IPS-20b (cell line): Measurements from ENCODE around the gene PIP5K1B.

Source experiments
- H3K27ac ChIP-seq: one replicate; pipeline ENCODE4 v1.5.1; 2013; ENCODE audit warnings: low read length
- H3K27me3 ChIP-seq: 2 replicates; pipeline ENCODE4 v1.6.1; 2013; ENCODE audit warnings: mild to moderate bottlenecking, low read length, inconsistent platforms; ENCODE audit not compliant: insufficient read depth
- H3K36me3 ChIP-seq: 2 replicates; pipeline ENCODE4 v1.6.1; 2013; ENCODE audit warnings: low read depth, mild to moderate bottlenecking, inconsistent platforms, low read length, moderate library complexity; ENCODE audit not compliant: insufficient read depth
- H3K4me1 ChIP-seq: 2 replicates; pipeline ENCODE4 v1.6.1; 2013; ENCODE audit warnings: mild to moderate bottlenecking, control low read depth, inconsistent platforms, low read length, moderate library complexity; ENCODE audit not compliant: insufficient read depth
- H3K4me3 ChIP-seq: 2 replicates; pipeline ENCODE4 v1.5.1; 2013; ENCODE audit warnings: mild to moderate bottlenecking, low read length, inconsistent platforms
- H3K9ac ChIP-seq: 2 replicates; pipeline ENCODE4 v1.6.1; 2013; ENCODE audit warnings: low read depth, mild to moderate bottlenecking, inconsistent platforms, low read length, moderate library complexity
- H3K9me3 ChIP-seq: 2 replicates; pipeline ENCODE4 v1.6.1; 2013; ENCODE audit warnings: mild to moderate bottlenecking, low read depth, low read length, inconsistent platforms; ENCODE audit not compliant: insufficient read depth

PIP5K1B gene

DNA sequence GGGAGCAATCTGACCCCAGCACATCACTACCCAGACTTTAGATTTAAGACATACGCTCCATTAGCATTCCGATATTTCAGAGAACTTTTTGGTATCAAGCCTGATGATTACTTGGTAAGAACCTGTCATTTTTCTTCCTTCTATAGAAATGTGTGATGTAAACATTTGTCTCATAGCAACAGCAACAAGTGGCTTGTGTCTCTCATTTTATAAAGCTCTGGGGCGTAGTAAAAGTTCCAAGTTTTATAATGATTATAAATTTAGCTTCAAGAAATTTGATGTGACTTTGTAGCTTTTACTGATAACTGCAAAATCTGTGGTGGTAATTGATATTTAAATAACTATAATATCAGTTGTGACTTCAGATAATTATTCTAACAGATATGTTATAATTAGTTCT lies 171.6 kb downstream of the PIP5K1B start:
- Histone ChIP-seq H3K4me3 (no peak overlapping the region), H3K27ac (no peak overlapping the region), H3K4me1 (peaks cover 31% of the 10 kb centered on the region; the same call in 1 of the 2 replicates), H3K9ac (no peak overlapping the region), H3K27me3 (no peaks in the 10 kb centered on the region), H3K9me3 (no peaks in the 10 kb centered on the region), H3K36me3 (no peaks in the 10 kb centered on the region)

DNA sequence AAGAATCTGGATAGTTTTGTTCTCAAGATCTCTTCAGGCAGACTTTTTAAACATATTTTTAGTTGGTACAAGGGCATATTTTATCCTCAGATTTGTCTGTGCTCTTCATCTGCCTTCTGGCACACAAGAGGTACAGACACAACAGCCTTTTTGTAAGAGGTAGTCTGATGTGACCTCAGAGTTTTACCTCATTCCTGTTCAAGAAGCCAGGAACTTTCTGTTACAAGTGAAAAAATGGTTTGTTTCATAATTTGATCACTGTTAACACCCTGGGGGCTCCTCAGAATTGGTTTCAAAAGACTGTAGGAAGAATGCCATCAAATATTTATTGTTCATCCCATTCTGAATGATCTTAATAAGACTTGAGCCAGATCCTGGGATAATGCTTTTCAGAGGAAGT lies 172.2 kb downstream of the PIP5K1B start:
- Histone ChIP-seq H3K9ac (peak overlapping the region; percentile 32; the same call in 1 of the 2 replicates), H3K4me1 (peaks cover 28% of the 10 kb centered on the region; the same call in 1 of the 2 replicates), H3K27me3 (no peaks in the 10 kb centered on the region), H3K27ac (no peak overlapping the region), H3K4me3 (no peak overlapping the region), H3K36me3 (no peaks in the 10 kb centered on the region), H3K9me3 (no peaks in the 10 kb centered on the region)

DNA sequence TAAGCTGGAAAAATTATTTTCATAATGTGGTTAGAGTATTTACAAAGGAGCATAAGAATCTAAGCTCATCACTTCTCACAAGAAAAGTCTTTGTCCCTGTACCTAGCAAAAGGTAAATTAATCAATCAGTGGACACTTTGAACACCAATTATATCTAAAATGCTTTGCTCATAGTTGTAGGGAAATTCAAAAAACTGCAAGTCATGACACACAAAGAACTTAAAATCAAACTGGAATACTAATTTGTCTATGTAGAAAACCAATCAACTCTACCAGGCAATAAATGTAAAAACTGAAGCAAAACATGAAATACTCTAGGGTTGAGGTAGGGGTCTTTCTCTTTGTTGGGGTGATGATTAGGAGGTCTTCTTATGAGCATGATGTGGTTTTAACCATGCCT lies 173.4 kb downstream of the PIP5K1B start:
- no peak overlapping the region for H3K27ac ChIP-seq
- no peaks in the 10 kb centered on the region for H3K9me3 ChIP-seq
- no peak overlapping the region for H3K4me3 ChIP-seq
- peaks cover 21% of the 10 kb centered on the region; the same call in 1 of the 2 replicates for H3K4me1 ChIP-seq
- no peak overlapping the region for H3K9ac ChIP-seq
- no peaks in the 10 kb centered on the region for H3K36me3 ChIP-seq
- H3K27me3 ChIP-seq, result no peaks in the 10 kb centered on the region

DNA sequence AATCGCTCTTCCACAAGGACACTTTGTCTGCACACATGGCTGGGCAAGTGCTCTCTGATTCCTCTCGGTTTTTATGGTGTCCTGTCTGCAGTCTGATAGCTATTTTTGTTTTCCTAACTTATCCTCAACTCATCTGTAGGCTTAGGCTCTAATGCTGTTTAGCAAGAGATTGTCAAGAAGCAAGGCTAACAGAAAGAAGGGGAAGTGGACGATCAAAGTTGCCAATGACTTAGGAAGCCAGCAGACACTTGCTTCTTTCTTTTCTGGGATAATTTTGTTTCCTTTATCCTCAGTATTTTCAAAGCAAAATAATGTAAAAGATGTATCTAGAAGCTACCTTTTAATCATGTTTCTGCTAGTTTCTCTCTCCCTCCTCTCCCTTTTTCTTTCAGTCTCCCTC lies 178.2 kb downstream of the PIP5K1B start:
- H3K9me3 ChIP-seq, result no peaks in the 10 kb centered on the region
- no peaks in the 10 kb centered on the region for H3K27me3 ChIP-seq
- no peaks in the 10 kb centered on the region for H3K4me1 ChIP-seq
- no peak overlapping the region for H3K9ac ChIP-seq
- no peak overlapping the region for H3K4me3 ChIP-seq
- H3K36me3 ChIP-seq, result no peaks in the 10 kb centered on the region
- H3K27ac ChIP-seq, result no peak overlapping the region

DNA sequence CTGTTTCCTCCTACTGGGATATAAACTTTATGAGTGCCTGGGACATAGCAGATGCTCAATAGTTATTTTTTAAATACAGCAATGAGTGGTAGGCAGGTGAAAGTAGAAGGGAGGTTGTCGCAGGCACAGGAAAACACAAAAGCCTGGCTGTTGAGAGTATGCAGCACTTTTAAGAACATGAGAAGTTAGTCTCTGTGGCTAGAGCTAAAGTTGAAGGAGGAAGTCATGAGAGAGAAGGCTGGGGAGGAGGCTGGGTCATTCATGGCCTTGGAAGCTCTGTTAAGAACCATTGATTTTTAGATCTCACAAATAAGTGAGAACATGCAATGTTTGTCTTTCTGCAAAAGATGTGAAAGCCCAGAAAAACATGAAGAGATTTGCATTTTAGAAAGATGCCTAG lies 182.2 kb downstream of the PIP5K1B start:
- H3K4me1 ChIP-seq, result no peaks in the 10 kb centered on the region
- no peak overlapping the region for H3K4me3 ChIP-seq
- no peaks in the 10 kb centered on the region for H3K27me3 ChIP-seq
- no peak overlapping the region for H3K9ac ChIP-seq
- no peaks in the 10 kb centered on the region for H3K9me3 ChIP-seq
- H3K27ac ChIP-seq, result no peak overlapping the region
- H3K36me3 ChIP-seq, result no peaks in the 10 kb centered on the region

DNA sequence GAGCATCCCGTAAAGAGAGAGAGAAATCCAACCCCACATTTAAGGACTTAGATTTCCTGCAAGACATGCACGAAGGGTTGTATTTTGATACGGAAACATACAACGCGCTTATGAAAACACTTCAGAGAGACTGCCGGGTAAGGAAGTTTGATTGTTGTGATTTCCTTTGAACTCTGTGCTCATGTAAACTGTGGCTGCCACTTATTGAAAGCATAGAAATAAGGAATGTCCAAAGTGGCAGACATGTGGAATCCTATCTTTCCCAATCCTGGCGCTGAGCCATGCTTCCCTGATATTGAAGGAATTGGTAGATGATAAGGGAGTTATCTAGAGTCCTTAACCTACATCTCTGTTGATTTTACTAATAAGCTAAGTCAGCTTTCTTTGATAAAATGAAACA lies 189.5 kb downstream of the PIP5K1B start:
- Histone ChIP-seq H3K4me3 (no peak overlapping the region), H3K4me1 (peaks cover 6% of the 10 kb centered on the region; the same call in 1 of the 2 replicates), H3K27ac (no peak overlapping the region), H3K36me3 (no peaks in the 10 kb centered on the region), H3K9me3 (no peaks in the 10 kb centered on the region), H3K9ac (no peak overlapping the region), H3K27me3 (no peaks in the 10 kb centered on the region)

DNA sequence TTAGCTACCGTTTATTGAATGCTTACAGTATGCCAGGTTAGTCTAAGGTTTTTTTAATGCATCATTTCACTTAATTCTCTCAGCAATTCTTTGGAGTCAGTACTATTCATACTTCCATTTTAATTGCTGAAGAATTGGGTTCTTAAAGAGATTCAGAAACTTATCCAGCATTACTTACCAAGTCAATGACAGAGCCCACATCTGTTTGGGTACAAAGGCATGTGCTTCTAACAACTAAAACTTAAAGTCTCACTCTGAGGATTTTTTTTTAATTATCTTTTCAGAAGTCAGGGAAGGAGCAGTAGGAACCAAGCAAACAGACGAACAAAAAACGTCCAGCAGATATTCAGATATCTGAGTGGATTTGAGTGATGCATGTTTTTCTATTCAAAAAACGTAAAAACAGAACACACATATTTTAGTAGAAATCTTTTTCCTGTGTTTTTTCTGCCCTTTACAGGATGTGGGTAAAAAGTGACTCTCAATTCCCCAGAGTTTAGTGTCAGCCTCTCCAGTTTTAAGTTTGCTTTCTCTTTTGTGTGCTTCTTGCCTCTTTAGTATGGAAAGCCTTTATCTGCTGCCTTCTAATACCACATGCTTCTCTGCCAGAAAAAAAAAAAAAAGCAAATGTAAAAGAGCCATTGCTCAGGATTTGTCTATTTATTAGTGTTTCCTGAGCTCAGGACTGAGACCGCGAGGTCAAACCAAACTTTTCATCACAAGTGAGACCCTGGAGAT lies 190.9 kb downstream of the PIP5K1B start:
- Histone ChIP-seq H3K27ac (no peak overlapping the region), H3K36me3 (no peaks in the 10 kb centered on the region), H3K4me3 (no peak overlapping the region), H3K9ac (peak overlapping the region; percentile 18; the same call in 1 of the 2 replicates), H3K27me3 (no peaks in the 10 kb centered on the region), H3K4me1 (peaks cover 6% of the 10 kb centered on the region; the same call in 1 of the 2 replicates), H3K9me3 (no peaks in the 10 kb centered on the region)

DNA sequence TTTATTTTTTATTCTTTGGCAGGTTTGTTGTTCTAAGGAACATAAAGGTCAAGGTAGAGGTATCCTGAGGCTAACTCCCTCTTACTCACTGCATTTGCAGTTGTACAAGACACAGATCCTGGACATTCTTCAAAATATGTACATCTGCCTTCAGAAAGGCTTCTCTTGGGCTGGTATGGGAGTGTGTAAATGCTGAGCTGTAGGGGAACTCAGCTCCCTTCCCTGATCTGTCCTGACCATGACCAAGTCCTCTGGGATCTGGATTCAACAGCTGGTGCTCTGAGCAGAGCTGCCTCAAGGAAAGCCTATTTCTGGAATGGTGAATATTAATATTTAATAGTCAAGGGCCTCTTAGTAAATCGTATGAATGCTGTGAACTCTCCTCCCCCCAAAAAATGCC lies 191.4 kb downstream of the PIP5K1B start:
- Histone ChIP-seq H3K4me3 (no peak overlapping the region), H3K9ac (no peak overlapping the region; the same call in 1 of the 2 replicates), H3K27me3 (no peaks in the 10 kb centered on the region), H3K4me1 (peaks cover 6% of the 10 kb centered on the region; the same call in 1 of the 2 replicates), H3K27ac (no peak overlapping the region), H3K9me3 (no peaks in the 10 kb centered on the region), H3K36me3 (no peaks in the 10 kb centered on the region)

DNA sequence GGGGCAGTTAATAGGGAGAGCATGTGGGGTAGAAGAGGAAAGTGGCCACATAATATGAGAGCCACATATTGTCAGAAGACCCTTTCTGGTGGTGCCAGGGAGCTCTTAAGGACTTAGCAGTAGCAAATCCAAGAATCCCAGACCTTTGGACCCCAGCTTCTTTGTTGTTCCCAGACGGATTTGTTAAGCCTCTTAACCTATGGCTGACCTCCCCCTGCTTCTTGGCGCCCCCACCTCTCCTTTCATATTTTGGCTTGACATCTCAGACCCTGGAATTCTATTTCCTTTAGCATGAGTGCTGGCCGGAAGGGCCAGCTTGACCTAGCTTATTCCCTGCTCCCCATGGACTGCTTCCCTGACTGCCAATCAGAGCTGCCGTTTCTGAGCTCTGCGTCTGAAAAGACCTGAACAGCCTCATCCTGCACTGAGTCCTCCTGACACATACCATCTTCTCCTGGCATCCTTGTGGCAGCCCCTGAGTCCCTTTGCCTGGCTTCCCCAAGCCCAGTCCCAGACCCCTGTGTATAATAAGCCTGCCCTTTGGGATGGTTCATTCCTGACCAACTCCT lies 192.6 kb downstream of the PIP5K1B start:
- H3K9ac ChIP-seq, result no peak overlapping the region
- H3K27me3 ChIP-seq, result no peaks in the 10 kb centered on the region
- no peaks in the 10 kb centered on the region for H3K36me3 ChIP-seq
- H3K9me3 ChIP-seq, result no peaks in the 10 kb centered on the region
- no peak overlapping the region for H3K4me3 ChIP-seq
- H3K4me1 ChIP-seq, result peaks cover 6% of the 10 kb centered on the region; the same call in 1 of the 2 replicates
- no peak overlapping the region for H3K27ac ChIP-seq

DNA sequence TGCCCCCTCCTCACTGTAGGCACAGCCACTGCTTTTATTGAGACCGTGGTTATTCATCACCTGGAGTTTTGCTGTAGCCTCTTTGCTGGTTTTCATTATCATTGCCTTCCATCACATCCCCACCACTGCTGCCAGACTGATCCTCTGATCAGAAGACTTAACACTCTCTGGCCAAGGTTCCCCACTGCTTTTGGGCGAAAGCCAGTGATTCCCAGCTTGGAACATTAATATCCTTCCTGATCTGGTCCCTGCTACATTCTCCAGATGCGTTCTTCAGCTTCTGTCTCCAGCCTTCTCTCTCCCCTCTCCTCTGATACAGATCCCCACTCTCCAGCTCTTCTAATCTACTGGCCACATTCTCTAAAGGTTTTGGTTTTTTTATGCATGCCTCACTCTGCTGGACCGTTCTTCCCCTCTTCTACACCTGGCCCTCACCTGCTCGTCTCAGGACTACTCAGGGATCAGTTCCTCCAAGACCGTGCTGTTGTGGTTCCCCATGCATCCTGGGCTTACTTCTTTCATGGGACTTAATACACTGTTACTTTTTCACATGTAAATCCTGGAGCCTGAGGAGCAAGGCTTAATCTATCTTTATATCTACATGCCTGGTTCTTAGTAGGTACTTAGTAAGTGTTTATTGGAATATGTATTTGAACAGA lies 193.9 kb downstream of the PIP5K1B start:
- Histone ChIP-seq H3K9me3 (no peaks in the 10 kb centered on the region), H3K4me1 (peaks cover 6% of the 10 kb centered on the region; the same call in 1 of the 2 replicates), H3K27me3 (no peaks in the 10 kb centered on the region), H3K27ac (no peak overlapping the region), H3K36me3 (no peaks in the 10 kb centered on the region), H3K4me3 (no peak overlapping the region), H3K9ac (no peak overlapping the region)

DNA sequence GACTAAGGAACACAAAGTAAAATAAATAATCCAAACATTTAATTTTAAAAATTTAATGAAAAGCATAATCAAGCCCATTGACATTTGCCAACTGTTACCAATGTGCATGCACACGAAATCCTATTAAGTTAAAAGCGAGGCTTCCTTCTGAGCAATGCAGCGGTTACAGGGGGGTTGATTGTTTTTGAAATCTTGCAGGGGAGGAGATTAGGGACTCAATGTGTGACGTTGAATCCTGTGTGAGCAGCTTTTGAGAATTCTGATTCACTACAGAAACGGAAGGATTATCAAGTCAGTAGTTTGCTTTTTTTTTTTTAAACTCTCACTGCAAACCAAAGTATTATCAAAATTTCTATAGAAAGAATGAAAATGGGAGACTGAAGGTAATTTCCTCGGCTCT lies 199.4 kb downstream of the PIP5K1B start:
- Histone ChIP-seq H3K27ac (no peak overlapping the region), H3K9me3 (no peaks in the 10 kb centered on the region), H3K36me3 (no peaks in the 10 kb centered on the region), H3K9ac (no peak overlapping the region), H3K27me3 (no peaks in the 10 kb centered on the region), H3K4me3 (no peak overlapping the region), H3K4me1 (no peaks in the 10 kb centered on the region; the same call in 1 of the 2 replicates)

DNA sequence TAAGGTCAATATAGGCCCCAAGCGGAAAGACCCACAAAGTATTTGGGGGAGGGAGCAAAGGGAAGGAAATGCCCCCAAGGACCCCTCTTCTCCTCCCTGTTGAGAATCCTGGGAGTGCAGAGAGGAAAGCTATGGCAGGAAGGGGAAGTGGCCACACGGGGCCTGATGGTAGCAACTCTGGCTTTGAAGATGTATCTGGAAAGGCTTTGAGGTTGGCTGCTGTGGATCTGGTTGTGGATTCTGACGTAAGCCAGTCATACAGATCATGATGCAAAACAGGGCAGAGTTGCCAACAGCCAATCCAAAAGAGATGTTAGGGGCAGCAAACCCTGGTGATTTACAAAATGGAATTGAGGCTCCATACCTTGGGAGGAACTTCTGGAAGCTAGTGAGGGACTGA lies 200.1 kb downstream of the PIP5K1B start:
- H3K27ac ChIP-seq, result no peak overlapping the region
- no peaks in the 10 kb centered on the region for H3K27me3 ChIP-seq
- no peaks in the 10 kb centered on the region for H3K36me3 ChIP-seq
- no peak overlapping the region for H3K9ac ChIP-seq
- no peaks in the 10 kb centered on the region for H3K9me3 ChIP-seq
- H3K4me1 ChIP-seq, result no peaks in the 10 kb centered on the region; the same call in 1 of the 2 replicates
- H3K4me3 ChIP-seq, result no peak overlapping the region
